ENCODE measurements around the gene FAM234A.

Gene FAM234A

GRCh38 chr16:286491-287297 is 52.1 kb downstream of the FAM234A start:
- no peaks in the 10 kb centered on the region for H3K79me2 ChIP-seq (ENCODE audit: insufficient read depth, low read length)
- no peaks in the 10 kb centered on the region for H3K9me3 ChIP-seq (ENCODE audit: low read length)
- no peak overlapping the region for H2AFZ ChIP-seq (ENCODE audit: low read length)
- H3K4me3 ChIP-seq (ENCODE audit: low read depth, low read length, poor library complexity, severe bottlenecking): no peak overlapping the region
- no peak overlapping the region for H3K4me2 ChIP-seq (ENCODE audit: low read length)
- H3K27ac ChIP-seq (ENCODE audit: low read depth, low read length, poor library complexity, severe bottlenecking): no peak overlapping the region
- TF ChIP-seq EZH2 (IDR thresholded peaks at IDR 0.05; ENCODE audit: borderline replicate concordance, low read length) (no peak), CTCF (IDR thresholded peaks at IDR 0.05; ENCODE audit: low read length) (no peak)
- no peaks in the 10 kb centered on the region for H4K20me1 ChIP-seq (ENCODE audit: insufficient read depth, low read length)
- no peak overlapping the region for H3K9ac ChIP-seq (ENCODE audit: low read length)
- H3K9me2 ChIP-seq (ENCODE audit: low read depth, low read length): no peaks in the 10 kb centered on the region
- H3K36me3 ChIP-seq (ENCODE audit: insufficient read depth, low read length): peaks cover 4% of the 10 kb centered on the region; the same call in 1 of the 2 replicates
- H3F3A ChIP-seq (ENCODE audit: insufficient read depth, low read length): no peaks in the 10 kb centered on the region
- peaks cover 8% of the 10 kb centered on the region for H3K4me1 ChIP-seq (ENCODE audit: insufficient read depth, low read length, severe bottlenecking)
- no peaks in the 10 kb centered on the region for H3K27me3 ChIP-seq (ENCODE audit: insufficient read depth, low read length)

- no peak overlapping the region for H3K4me3 ChIP-seq (ENCODE audit: low read depth, low read length, poor library complexity, severe bottlenecking)
- H3K79me2 ChIP-seq (ENCODE audit: insufficient read depth, low read length): no peaks in the 10 kb centered on the region
- H3K36me3 ChIP-seq (ENCODE audit: insufficient read depth, low read length): peaks cover 4% of the 10 kb centered on the region; the same call in 1 of the 2 replicates
- no peaks in the 10 kb centered on the region for H3F3A ChIP-seq (ENCODE audit: insufficient read depth, low read length)
- H3K4me1 ChIP-seq (ENCODE audit: insufficient read depth, low read length, severe bottlenecking): peaks cover 8% of the 10 kb centered on the region
- H3K4me2 ChIP-seq (ENCODE audit: low read length): no peak overlapping the region
- H2AFZ ChIP-seq (ENCODE audit: low read length): no peak overlapping the region
- H3K27me3 ChIP-seq (ENCODE audit: insufficient read depth, low read length): no peaks in the 10 kb centered on the region
- H3K27ac ChIP-seq (ENCODE audit: low read depth, low read length, poor library complexity, severe bottlenecking): no peak overlapping the region
- H3K9me2 ChIP-seq (ENCODE audit: low read depth, low read length): no peaks in the 10 kb centered on the region
- H3K9ac ChIP-seq (ENCODE audit: low read length): no peak overlapping the region
- TF ChIP-seq EZH2 (IDR thresholded peaks at IDR 0.05; ENCODE audit: borderline replicate concordance, low read length) (no peak), CTCF (IDR thresholded peaks at IDR 0.05; ENCODE audit: low read length) (peak; percentile 68)
- H3K9me3 ChIP-seq (ENCODE audit: low read length): no peaks in the 10 kb centered on the region
- H4K20me1 ChIP-seq (ENCODE audit: insufficient read depth, low read length): no peaks in the 10 kb centered on the region
These were observed 52.7 kb downstream of the FAM234A start for GRCh38 chr16:287298-287811.

- Histone ChIP-seq H3K9ac (ENCODE audit: low read length) (no peak overlapping the region), H3K4me3 (ENCODE audit: low read depth, low read length, poor library complexity, severe bottlenecking) (no peak overlapping the region), H3K4me1 (ENCODE audit: insufficient read depth, low read length, severe bottlenecking) (peaks cover 8% of the 10 kb centered on the region), H3K9me2 (ENCODE audit: low read depth, low read length) (no peaks in the 10 kb centered on the region), H3K27me3 (ENCODE audit: insufficient read depth, low read length) (no peaks in the 10 kb centered on the region), H4K20me1 (ENCODE audit: insufficient read depth, low read length) (no peaks in the 10 kb centered on the region), H3F3A (ENCODE audit: insufficient read depth, low read length) (no peaks in the 10 kb centered on the region), H3K27ac (ENCODE audit: low read depth, low read length, poor library complexity, severe bottlenecking) (no peak overlapping the region), H3K36me3 (ENCODE audit: insufficient read depth, low read length) (peaks cover 4% of the 10 kb centered on the region; the same call in 1 of the 2 replicates), H2AFZ (ENCODE audit: low read length) (no peak overlapping the region), H3K9me3 (ENCODE audit: low read length) (no peaks in the 10 kb centered on the region), H3K4me2 (ENCODE audit: low read length) (no peak overlapping the region), H3K79me2 (ENCODE audit: insufficient read depth, low read length) (no peaks in the 10 kb centered on the region)
- TF ChIP-seq CTCF (IDR thresholded peaks at IDR 0.05; ENCODE audit: low read length) (no peak), EZH2 (IDR thresholded peaks at IDR 0.05; ENCODE audit: borderline replicate concordance, low read length) (no peak)
These were observed 53.6 kb downstream of the FAM234A start for GRCh38 chr16:287981-288920.

Measured in OCI-LY1 (cell line).